ENCODE data around the gene GNG7. TPM values are rescaled to one million over a fixed set of nuclear protein-coding genes. Genes with fewer than 3 reads are reported as not detected.
"Not testable (repeated sequence)": the region's sequence is repeated elsewhere in the genome, so short reads cannot be mapped to it uniquely, and the experiment has no call there.

GNG7 gene
- total RNA-seq, 2 donors from 2014 or later, result 8.7 to 22.9 TPM

DNA sequence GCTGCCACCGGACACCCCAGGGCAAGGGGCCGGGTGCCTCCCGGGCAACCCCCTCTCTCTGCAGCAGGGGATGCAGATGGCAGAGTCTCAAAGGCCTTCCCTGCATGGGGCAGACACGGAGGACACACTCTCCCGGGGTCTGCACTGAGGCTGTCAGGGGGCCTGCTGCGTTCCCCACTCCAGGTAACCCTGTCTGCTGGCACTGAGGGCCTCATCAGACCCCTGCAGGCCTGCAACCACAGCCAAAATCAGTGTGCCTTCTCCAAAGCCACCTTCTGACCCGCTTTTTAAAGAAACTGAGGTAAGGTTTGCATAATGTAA lies 93.9 kb downstream of the GNG7 start:
- H3K27ac ChIP-seq, result no peak overlapping the region
- intact Hi-C loops (cut with DNase I), result no loop called here
- TF ChIP-seq POLR2AphosphoS5 (IDR thresholded peaks at IDR 0.05), result no peak
- no peak for TF ChIP-seq POLR2A (IDR thresholded peaks at IDR 0.05)
- TF ChIP-seq, protein P1, sequence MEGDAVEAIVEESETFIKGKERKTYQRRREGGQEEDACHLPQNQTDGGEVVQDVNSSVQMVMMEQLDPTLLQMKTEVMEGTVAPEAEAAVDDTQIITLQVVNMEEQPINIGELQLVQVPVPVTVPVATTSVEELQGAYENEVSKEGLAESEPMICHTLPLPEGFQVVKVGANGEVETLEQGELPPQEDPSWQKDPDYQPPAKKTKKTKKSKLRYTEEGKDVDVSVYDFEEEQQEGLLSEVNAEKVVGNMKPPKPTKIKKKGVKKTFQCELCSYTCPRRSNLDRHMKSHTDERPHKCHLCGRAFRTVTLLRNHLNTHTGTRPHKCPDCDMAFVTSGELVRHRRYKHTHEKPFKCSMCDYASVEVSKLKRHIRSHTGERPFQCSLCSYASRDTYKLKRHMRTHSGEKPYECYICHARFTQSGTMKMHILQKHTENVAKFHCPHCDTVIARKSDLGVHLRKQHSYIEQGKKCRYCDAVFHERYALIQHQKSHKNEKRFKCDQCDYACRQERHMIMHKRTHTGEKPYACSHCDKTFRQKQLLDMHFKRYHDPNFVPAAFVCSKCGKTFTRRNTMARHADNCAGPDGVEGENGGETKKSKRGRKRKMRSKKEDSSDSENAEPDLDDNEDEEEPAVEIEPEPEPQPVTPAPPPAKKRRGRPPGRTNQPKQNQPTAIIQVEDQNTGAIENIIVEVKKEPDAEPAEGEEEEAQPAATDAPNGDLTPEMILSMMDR (IDR thresholded peaks at IDR 0.05), result no peak
- no peak for DNase-seq (ENCODE audit: low spot score)
- no peak overlapping the region for H3K4me3 ChIP-seq
- no peaks in the 10 kb centered on the region for H3K27me3 ChIP-seq (replicated peaks; ENCODE audit: insufficient read depth)
- WGBS, result 85% methylated on average over 6 of the region's 7 CpGs
- no peaks in the 10 kb centered on the region for H3K36me3 ChIP-seq
- no peaks in the 10 kb centered on the region for H3K4me1 ChIP-seq (replicated peaks)
- H3K9me3 ChIP-seq, result no peaks in the 10 kb centered on the region

GRCh38 chr19:2607712-2608601 lies 94.5 kb downstream of the GNG7 start:
- no peaks in the 10 kb centered on the region for H3K27me3 ChIP-seq (replicated peaks; ENCODE audit: insufficient read depth)

DNA sequence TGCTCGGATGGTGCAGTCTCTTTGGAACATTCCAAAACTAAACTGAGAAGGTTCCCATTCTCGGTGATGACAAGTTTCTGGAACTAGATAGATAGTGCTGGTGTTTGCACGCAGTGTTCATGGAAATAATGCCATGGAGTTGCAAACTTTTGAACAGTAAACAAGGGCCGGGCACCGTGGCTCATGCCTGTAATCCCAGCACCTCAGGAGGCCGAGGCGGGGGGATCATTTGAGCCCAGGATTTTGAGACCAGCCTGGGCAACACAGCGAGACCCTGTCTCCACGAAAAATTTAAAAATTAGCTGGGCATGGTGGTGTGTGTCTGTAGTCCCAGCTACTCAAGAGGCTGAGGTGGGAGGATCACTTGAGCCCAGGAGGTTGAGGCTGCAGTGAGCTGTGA lies 95.7 kb downstream of the GNG7 start:
- not testable (repeated sequence) for DNase-seq (ENCODE audit: low spot score)
- WGBS, result 83% methylated on average over 9 of the region's 9 CpGs

More at GRCh38 chr19:2607712-2608601, 94.5 kb downstream of the GNG7 start:
- H3K9me3 ChIP-seq, result no peaks in the 10 kb centered on the region
- no peak for DNase-seq (ENCODE audit: low spot score)
- no peaks in the 10 kb centered on the region for H3K4me1 ChIP-seq (replicated peaks)
- H3K27ac ChIP-seq, result no peak overlapping the region
- intact Hi-C loops (cut with DNase I), result no loop called here
- TF ChIP-seq, protein P1 (IDR thresholded peaks at IDR 0.05), result no peak
- TF ChIP-seq POLR2A (IDR thresholded peaks at IDR 0.05) (no peak), POLR2AphosphoS5 (IDR thresholded peaks at IDR 0.05) (no peak)
- 71% methylated on average over 46 of the region's 47 CpGs for WGBS
- no peaks in the 10 kb centered on the region for H3K36me3 ChIP-seq
- no peak overlapping the region for H3K4me3 ChIP-seq

DNA sequence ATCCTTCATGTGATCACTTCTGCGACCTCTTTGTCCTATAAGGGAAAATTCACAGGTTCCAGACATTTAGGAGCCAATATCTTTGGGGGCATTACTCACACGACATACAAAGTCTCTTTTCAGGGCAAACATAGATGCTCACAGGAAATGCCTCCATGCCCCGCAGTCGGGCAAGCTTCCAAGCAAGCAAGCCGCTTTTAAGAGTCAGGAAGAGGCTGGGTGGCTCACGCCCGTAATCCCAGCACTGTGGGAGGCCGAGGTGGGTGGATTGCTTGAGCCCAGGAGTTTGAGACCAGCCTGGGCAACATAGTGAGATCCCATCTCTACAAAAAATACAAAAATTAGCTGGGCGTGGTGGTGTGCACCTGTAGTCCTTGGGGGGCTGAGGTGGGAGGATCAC lies 96.6 kb downstream of the GNG7 start:
- intact Hi-C loops (cut with DNase I), result not testable (repeated sequence)

More for the DNA sequence above, 95.7 kb downstream of the GNG7 start:
- H3K4me1 ChIP-seq (replicated peaks); H3K27ac ChIP-seq; H3K4me3 ChIP-seq; H3K36me3 ChIP-seq; intact Hi-C loops (cut with DNase I); H3K27me3 ChIP-seq (replicated peaks; ENCODE audit: insufficient read depth); H3K9me3 ChIP-seq: not testable (repeated sequence)

DNA sequence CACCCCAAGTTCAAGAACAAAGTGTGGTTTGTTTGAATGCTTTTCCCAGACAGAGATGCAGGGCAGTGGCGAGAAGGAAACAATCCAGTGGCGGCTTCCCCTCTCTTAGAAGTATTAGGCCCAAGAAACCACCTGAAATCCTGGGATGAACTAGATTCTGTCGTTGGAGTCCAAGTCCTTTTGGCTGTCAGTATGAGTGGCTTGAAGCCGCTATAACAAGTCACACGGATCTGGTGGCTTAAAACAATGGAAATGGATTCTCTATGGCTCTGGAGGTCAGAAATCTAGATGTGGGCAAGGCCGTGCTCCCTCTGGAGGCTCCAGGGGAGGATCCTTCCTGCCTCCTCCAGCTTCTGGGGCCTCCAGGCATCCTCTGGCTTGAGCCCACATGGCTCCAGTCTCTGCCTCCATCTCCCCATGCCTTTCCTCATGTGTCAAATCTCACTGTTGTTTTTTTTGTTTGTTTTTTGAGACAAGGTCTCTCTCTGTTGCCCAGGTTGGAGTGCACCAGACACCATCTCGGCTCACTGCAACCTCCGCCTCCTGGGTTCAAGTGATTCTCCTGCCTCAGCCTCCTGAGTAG lies 97.7 kb downstream of the GNG7 start:
- no peak for DNase-seq (ENCODE audit: low spot score)
- intact Hi-C loops (cut with DNase I), result no loop called here
- Histone ChIP-seq H3K4me3 (no peak overlapping the region), H3K27me3 (replicated peaks; ENCODE audit: insufficient read depth) (no peaks in the 10 kb centered on the region), H3K9me3 (no peaks in the 10 kb centered on the region), H3K4me1 (replicated peaks) (no peaks in the 10 kb centered on the region), H3K27ac (no peak overlapping the region), H3K36me3 (no peaks in the 10 kb centered on the region)
- WGBS, result 92% methylated on average over 8 of the region's 8 CpGs
- TF ChIP-seq, protein P1 (IDR thresholded peaks at IDR 0.05), result no peak
- TF ChIP-seq POLR2AphosphoS5 (IDR thresholded peaks at IDR 0.05) (no peak), POLR2A (IDR thresholded peaks at IDR 0.05) (no peak)

More for the DNA sequence above, 96.6 kb downstream of the GNG7 start:
- not testable (repeated sequence) for H3K4me3 ChIP-seq; H3K27me3 ChIP-seq (replicated peaks; ENCODE audit: insufficient read depth); H3K9me3 ChIP-seq; H3K4me1 ChIP-seq (replicated peaks); H3K27ac ChIP-seq; H3K36me3 ChIP-seq; DNase-seq (ENCODE audit: low spot score)
- WGBS, result 85% methylated on average over 9 of the region's 9 CpGs

- H3K36me3 ChIP-seq, result no peaks in the 10 kb centered on the region
- H3K27ac ChIP-seq, result peak overlapping the region; percentile 73 to 83
- intact Hi-C loops (cut with DNase I), result no loop called here
- no peaks in the 10 kb centered on the region for H3K9me3 ChIP-seq
- 43% methylated on average over 13 of the region's 17 CpGs for WGBS
- DNase-seq (ENCODE audit: low spot score), result no peak
- H3K4me3 ChIP-seq, result no peak overlapping the region
- H3K27me3 ChIP-seq (replicated peaks; ENCODE audit: insufficient read depth), result no peaks in the 10 kb centered on the region
- no peaks in the 10 kb centered on the region for H3K4me1 ChIP-seq (replicated peaks)
- TF ChIP-seq POLR2A (IDR thresholded peaks at IDR 0.05), result no peak
- TF ChIP-seq, protein P1 (IDR thresholded peaks at IDR 0.05), result no peak
- no peak for TF ChIP-seq POLR2AphosphoS5 (IDR thresholded peaks at IDR 0.05)
Measured at GRCh38 chr19:2603334-2603733, 99.2 kb downstream of the GNG7 start.
